ENCODE measurements around the gene MAGEC3.
"Not testable (repeated sequence)": the region's sequence is repeated elsewhere in the genome, so short reads cannot be mapped to it uniquely, and the experiment has no call there.

MAGEC3 gene

GRCh38 chrX:141838016-141838415 lies at the start of gene MAGEC3:
Gene MAGEC3, plus strand, starts transcription at chrX:141838316. Its CDS starts 0 bp downstream, at chrX:141838316.
- no peak for DNase-seq (ENCODE audit: low spot score)

- DNase-seq (ENCODE audit: low spot score) = no peak
These were observed 46.3 kb upstream of the MAGEC3 start for GRCh38 chrX:141791856-141792255.

GRCh38 chrX:141811438-141811837 lies 26.7 kb upstream of the MAGEC3 start:
- no peak for DNase-seq (ENCODE audit: low spot score)

- no peak for DNase-seq (ENCODE audit: low spot score)
These were observed 23.8 kb upstream of the MAGEC3 start for GRCh38 chrX:141814213-141814857.

- DNase-seq (ENCODE audit: low spot score) = no peak
These were observed 22.2 kb upstream of the MAGEC3 start for GRCh38 chrX:141815904-141816303.

- no peak for DNase-seq (ENCODE audit: low spot score)
These were observed 5.9 kb upstream of the MAGEC3 start for GRCh38 chrX:141832247-141832646.

- DNase-seq (ENCODE audit: low spot score) = no peak
These were observed 1.7 kb downstream of the MAGEC3 start for GRCh38 chrX:141839856-141840255.

- DNase-seq (ENCODE audit: low spot score) = no peak
These were observed 19.4 kb downstream of the MAGEC3 start for GRCh38 chrX:141857479-141857878.

GRCh38 chrX:141879616-141880015 lies 41.5 kb downstream of the MAGEC3 start:
- DNase-seq (ENCODE audit: low spot score) = peak; percentile 12

- DNase-seq (ENCODE audit: low spot score) = not testable (repeated sequence)
These were observed 50.7 kb downstream of the MAGEC3 start for GRCh38 chrX:141888811-141889210.

- no peak for DNase-seq (ENCODE audit: low spot score)
These were observed 56.6 kb downstream of the MAGEC3 start for GRCh38 chrX:141894733-141895132.

GRCh38 chrX:141897690-141898089 lies 59.6 kb downstream of the MAGEC3 start:
- DNase-seq (ENCODE audit: low spot score) = no peak

GRCh38 chrX:141902366-141902765 lies 64.2 kb downstream of the MAGEC3 start:
- DNase-seq (ENCODE audit: low spot score) = no peak

GRCh38 chrX:141903400-141904155 lies 65.5 kb downstream of the MAGEC3 start, which contains the start of gene MAGEC1:
Gene MAGEC1, plus strand, starts transcription at chrX:141903894. Its CDS starts 1,179 bp downstream, at chrX:141905073.
- no peak for DNase-seq (ENCODE audit: low spot score)

- DNase-seq (ENCODE audit: low spot score) = no peak
These were observed 66.1 kb downstream of the MAGEC3 start for GRCh38 chrX:141904262-141904661.

GRCh38 chrX:141917801-141918200 lies 79.7 kb downstream of the MAGEC3 start:
- DNase-seq (ENCODE audit: low spot score) = no peak

- no peak for DNase-seq (ENCODE audit: low spot score)
These were observed 86.2 kb downstream of the MAGEC3 start for GRCh38 chrX:141924293-141924692.

GRCh38 chrX:141928432-141928831 lies 90.3 kb downstream of the MAGEC3 start:
- no peak for DNase-seq (ENCODE audit: low spot score)

- DNase-seq (ENCODE audit: low spot score) = no peak
These were observed 96.0 kb downstream of the MAGEC3 start for GRCh38 chrX:141934059-141934641.

GRCh38 chrX:141935645-141936044 lies 97.5 kb downstream of the MAGEC3 start:
- DNase-seq (ENCODE audit: low spot score) = no peak

GRCh38 chrX:141936080-141936479 lies 98.0 kb downstream of the MAGEC3 start:
- no peak for DNase-seq (ENCODE audit: low spot score)

GRCh38 chrX:141941234-141941633 lies 103.1 kb downstream of the MAGEC3 start:
- DNase-seq (ENCODE audit: low spot score) = no peak

GRCh38 chrX:141945426-141945825 lies 107.3 kb downstream of the MAGEC3 start:
- DNase-seq (ENCODE audit: low spot score) = no peak
